ENCODE results near the gene TRIM25. TPM values are rescaled to one million over a fixed set of nuclear protein-coding genes. Genes with fewer than 3 reads are reported as not detected.

The TRIM25 gene
- total RNA-seq, 1 donor from 2014 or later, result 94.4 TPM

GRCh38 chr17:56926704-56927103 lies 12.9 kb upstream of the TRIM25 start:
- no peak for DNase-seq (ENCODE audit: low spot score)

GRCh38 chr17:56926270-56926669 lies 12.4 kb upstream of the TRIM25 start:
- DNase-seq (ENCODE audit: low spot score), result no peak

- no peak for DNase-seq (ENCODE audit: low spot score)
These were observed 11.2 kb upstream of the TRIM25 start for GRCh38 chr17:56925088-56925487.

GRCh38 chr17:56919717-56920116 lies 5.9 kb upstream of the TRIM25 start:
- DNase-seq (ENCODE audit: low spot score), result no peak

DNA sequence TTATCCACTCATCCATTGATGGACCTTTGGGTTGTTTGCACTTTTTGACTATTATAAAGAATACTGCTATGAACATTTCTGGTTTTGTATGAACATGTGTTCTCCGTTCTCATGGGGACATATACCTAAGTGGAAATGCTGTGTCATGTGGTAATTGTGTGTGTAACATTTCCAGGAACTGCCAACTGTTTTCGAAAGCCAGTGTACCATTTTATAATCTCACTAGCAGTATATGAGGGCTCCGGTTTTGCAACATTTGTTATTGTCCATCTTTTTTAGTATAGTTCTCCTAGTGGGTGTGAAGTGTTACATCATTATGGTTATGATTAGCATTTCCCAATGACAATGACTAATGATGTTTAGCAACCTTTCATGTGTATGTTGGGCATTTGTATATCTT lies 5.1 kb upstream of the TRIM25 start:
- DNase-seq (ENCODE audit: low spot score), result no peak

GRCh38 chr17:56917559-56918296 lies 3.9 kb upstream of the TRIM25 start:
- DNase-seq (ENCODE audit: low spot score), result no peak

DNA sequence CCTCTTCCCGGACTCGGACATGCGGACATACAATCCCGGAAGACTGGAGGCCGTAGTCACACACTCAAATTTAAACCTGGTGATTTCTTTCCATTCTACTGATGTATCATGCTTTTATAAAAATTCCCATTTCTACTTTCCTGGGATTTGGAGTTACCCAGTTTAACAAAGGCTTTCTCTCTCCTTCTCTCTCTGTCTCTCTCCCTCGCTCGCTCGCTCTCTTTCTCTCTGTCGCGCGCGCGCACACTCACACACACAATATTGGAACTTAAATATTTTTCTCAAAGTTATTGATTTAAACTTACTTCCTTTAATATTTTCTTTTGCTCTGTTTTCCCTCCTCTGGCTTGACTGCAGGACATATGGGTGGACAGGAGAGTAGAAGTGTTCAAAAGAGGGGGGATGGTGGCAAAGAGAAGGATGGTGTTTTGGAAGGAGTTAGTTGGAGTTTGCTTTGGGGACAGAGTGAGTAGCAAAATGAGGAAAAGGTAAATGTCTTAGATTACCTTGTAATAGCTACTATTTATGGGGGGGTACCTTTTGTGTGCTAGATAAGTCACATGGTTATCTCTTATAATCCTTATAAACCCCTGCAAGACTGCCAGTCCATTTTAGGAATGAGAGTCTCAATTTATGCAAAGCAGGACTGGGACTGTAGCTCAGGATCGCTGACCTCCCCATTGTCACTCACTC lies 878 bp upstream of the TRIM25 start:
- no peak for DNase-seq (ENCODE audit: low spot score)

- no peak for DNase-seq (ENCODE audit: low spot score)
These were observed 439 bp downstream of the TRIM25 start for GRCh38 chr17:56913353-56913866.

GRCh38 chr17:56913000-56913311 lies 893 bp downstream of the TRIM25 start:
- DNase-seq (ENCODE audit: low spot score), result no peak

DNA sequence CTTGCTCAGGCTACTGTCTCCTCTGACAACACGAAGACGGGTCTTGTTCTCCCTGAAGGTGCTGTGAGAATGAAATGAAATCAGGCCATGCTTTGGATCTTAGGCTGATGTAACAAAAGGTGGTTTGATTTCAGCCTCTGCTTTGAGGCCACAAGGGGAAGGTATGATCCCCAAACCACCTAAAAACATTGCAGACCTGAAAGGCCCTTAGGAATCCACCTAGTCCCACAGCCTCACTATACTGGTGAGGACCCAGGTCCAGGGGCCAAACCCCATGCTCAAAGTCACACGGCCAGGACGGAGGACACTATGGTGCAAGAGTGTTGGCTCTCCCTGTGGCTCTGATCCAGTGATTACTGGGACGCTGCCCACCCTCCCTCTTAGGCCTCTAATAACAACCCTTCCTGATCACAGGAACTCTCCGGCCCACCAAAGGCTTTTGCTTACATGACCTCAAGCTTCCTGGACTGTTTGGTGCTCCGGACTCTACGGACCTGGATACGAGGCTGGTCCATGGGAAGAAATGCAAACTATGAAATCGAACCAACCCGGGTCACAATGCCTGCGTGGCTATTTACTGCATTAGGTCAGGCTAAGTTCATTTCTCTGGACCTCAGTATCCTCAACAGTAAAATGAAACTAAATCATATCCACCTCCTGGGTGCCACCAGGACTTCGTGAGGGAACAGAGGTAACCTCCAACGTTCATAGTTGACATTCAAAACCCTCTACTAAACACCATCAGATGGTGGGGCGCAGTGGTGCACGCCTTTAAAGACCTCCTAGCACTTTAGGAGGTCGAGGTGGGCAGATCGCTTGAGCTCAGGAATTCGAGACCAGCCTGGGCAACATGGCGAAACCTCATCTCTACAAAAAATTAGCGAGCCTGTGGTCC lies 1.5 kb downstream of the TRIM25 start:
- no peak for DNase-seq (ENCODE audit: low spot score)

GRCh38 chr17:56910509-56911235 lies 3.2 kb downstream of the TRIM25 start:
- DNase-seq (ENCODE audit: low spot score), result no peak

DNA sequence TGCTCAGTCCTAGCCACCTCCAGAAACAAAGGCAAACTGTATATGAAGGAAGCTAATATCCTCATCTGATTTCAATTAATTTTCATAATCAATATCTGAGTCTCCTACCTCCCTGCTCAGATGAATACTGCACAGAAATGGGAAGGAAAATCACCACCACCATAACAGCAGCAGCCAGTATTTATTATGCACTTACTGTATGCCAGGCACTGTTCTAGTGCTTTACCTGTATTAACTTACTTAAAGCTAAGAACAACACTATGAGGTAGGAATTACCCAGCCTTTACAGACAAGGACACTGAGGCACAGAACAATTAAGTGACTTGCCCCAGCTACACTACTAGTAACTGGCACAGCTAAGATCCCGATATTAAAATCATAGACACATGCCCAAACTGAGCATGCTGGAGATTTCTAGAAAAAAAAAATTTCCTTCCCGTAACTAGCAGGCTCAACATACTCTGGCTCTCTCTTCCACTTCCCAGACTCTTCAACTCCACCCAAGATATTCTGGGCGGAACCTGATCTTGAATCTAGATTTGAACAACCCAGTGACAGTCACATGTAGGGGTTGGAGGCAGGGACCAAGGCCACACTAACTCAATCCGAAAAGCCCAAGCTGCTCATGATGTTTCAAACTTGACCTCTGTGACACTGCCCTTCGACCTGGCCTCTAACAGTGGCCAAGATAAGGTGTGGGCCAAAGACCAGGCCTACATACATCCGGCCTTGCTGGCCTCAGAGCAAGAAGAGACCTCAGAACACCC lies 3.9 kb downstream of the TRIM25 start:
- no peak for DNase-seq (ENCODE audit: low spot score)

DNA sequence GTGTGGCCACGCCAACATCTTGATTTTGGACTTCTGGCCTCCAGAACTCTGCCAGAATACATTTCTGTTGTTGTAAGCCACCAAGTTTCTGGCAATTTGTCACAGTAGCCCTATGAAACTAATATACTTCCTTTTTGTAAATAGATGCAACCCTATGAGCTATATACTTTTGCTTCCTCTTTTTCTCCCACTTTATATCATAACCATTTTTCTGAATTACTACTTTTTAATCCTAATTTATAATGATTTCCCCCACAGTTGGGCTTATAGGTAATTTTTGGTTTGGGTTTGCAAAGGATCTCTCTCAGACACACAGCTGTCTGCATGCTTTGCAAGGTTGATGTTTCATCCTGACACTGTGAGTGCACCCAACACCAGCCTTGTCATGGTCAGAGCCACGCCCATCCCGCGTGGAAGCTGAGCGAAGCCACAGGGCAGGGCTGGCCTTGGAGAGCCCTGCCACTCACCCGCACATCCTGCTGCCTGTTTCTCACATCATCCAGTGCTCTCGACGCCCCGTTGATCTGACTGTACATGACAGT lies 5.8 kb downstream of the TRIM25 start:
- DNase-seq (ENCODE audit: low spot score), result no peak

GRCh38 chr17:56903560-56903959 lies 10.3 kb downstream of the TRIM25 start:
- no peak for DNase-seq (ENCODE audit: low spot score)

- DNase-seq (ENCODE audit: low spot score), result no peak
These were observed 11.5 kb downstream of the TRIM25 start for GRCh38 chr17:56902348-56902747.

- DNase-seq (ENCODE audit: low spot score), result no peak
These were observed 14.4 kb downstream of the TRIM25 start for GRCh38 chr17:56899403-56899802.

DNA sequence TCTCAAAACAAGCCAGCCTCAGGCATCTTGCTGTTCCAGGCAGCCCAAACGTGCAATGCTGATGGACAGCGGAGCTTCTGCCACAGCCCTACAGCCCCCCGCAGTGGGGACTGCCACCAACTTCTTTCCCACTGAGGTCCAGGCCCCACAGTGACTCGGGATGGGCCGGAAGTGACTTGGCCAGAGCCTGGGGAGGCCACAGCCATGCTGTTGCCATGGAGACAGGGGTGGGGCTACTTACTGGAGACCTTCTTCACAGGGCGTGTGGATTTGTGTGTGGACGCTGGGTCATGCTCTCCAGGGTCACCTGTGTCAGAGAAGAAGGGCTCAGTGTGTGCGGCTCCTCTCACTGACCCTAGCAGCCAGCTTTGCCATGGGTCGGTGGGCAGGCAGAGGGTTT lies 15.0 kb downstream of the TRIM25 start:
- no peak for DNase-seq (ENCODE audit: low spot score)

DNA sequence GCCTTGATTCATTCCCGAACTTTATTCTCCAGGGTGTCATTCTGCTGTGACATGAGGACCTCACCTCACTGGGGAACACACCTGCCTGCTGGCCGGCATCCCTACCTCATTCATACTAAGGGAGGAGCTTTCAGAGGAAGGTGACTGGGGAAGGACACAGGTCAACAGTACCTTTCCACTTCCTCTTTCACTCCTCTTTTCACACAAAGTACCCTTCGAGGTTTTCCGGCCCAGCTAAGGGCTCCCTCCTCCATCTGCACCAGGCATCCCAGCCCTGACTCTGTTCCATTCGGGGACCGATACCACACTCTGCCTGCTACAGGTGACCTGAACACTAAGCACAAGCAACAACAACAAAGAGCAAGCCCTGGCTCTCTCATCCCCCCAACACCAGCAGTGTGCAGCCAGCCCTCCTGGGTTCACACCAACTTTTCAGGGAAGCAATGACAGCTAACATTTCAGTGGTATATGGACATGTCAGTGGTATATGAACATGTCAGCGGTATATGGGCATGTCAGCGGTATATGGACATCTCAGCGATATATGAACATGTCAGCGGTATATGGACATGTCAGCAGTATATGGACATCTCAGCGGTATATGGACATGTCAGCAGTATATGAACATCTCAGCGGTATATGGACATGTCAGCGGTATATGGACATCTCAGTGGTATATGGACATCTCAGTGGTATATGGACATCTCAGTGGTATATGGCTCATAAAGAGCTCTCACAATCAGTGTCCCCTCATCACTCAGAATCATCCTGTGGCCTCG lies 16.0 kb downstream of the TRIM25 start:
- no peak for DNase-seq (ENCODE audit: low spot score)

DNA sequence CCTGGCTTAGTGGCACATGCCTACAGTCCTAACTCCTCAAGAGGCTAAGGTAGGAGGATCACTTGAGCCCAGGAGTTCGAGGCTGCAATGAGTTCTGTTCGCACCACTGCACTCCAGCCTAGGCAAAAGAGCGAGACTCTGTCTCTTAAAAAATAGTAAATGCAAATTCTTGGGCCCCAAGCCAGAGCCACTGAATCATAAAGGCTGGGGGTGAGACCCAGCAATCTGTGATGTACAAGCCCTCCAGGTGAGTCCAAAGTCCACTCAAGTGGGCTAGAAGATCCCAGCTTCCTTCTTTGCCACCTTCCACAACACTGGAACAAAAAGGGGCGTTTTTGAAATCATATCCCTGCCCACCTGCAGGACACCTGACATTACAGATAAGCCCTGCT lies 16.9 kb downstream of the TRIM25 start:
- peak; percentile 79 for DNase-seq (ENCODE audit: low spot score)
